Stimulated activated CD4-positive, alpha-beta T cell treated with anti-CD3 and anti-CD28 coated beads, Interleukin-15, amount 100 ng/mL, for 48 hours (primary cell): ENCODE measurements around the gene ITM2B.

Experiments used
- DNase-seq, 2 donors: peaks; one replicate each; pipeline ENCODE4 v3.0.0-alpha.2; 2020; ENCODE audit warnings: low read depth in 2 of 2

Gene ITM2B

DNA sequence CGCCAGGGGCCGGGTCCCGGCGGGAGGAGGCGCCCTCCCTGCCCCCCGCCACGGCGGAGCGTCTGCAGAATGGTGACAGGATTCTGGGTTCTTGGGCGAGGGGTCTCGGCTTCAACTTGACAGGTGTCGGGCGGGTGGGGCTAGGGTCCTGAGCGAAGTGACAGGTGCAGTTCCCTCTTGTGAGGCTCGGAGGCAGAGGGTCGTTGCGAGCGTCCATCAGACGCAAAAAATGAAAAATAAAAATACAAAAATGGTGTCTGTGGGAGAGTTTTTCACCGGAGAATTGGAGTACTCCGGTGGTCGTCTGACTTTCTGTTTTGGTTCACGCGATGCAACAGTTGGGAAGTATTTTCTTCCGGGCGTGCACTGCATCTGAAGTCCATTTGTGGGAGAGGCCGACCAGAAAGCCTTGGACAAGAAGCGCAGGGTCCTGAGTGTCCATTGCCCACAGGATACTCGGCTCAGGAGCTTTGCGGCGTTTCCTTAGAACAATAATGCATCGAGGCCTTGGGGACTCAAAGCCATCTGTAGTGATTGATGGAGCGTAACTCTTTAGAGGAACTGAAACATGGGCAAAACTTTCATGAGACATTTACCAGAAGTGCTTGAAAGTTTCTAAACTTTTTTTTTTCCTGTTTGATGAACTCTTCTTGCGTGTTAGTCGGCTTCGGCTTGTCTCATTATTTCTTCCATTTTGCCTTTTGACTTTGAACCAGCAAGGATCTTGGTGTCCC is 71.3 kb downstream of the ITM2B start:
- no peak for DNase-seq

DNA sequence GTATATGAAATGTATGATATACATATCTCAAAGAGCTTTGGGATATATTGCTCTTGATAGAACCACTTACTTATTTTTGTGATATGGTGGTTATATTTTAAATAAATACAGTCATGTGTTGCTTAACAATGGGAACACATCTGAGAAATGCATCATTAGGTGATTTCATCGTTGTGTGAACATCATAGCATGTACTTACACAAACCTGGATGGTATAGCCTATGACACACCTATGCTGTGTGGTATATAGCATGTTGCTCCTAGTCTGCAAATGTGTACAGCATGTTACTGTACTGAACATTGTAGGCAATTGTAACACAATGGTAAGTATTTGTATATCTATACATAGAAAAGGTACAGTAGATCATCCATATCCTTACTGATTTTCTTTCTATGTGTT is 78.2 kb downstream of the ITM2B start:
- no peak for DNase-seq

DNA sequence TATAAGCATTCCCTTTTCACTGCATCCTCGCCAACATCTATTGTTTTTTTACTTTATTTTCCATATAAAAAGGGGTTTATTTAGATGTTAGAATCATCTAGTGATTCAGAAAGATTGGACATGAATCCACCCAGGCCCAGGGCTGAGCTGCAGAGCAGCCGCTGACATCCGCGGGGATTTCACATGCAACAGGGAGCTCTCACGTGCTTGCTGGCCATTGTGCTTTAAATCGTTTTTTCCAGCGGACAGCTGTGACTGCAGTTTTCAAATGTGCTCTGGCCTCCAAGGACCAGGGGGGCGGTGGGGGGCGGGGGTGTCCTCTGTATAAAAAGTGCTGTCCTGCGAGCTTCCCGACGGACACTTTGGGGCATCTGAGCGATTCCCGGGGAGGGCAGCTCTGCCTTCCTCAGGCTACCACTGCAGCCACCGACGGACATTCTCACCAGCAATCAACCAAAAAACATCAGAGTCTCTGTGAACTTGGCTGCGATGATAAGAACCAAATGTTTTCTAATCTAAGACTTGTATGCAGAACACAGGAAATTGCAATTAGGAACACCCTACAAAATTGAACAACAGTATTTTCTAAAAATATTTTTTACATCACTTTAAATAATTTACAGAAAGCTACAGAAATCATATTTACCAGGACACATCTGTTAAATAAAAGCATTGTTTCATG is 83.1 kb downstream of the ITM2B start:
- no peak for DNase-seq

DNA sequence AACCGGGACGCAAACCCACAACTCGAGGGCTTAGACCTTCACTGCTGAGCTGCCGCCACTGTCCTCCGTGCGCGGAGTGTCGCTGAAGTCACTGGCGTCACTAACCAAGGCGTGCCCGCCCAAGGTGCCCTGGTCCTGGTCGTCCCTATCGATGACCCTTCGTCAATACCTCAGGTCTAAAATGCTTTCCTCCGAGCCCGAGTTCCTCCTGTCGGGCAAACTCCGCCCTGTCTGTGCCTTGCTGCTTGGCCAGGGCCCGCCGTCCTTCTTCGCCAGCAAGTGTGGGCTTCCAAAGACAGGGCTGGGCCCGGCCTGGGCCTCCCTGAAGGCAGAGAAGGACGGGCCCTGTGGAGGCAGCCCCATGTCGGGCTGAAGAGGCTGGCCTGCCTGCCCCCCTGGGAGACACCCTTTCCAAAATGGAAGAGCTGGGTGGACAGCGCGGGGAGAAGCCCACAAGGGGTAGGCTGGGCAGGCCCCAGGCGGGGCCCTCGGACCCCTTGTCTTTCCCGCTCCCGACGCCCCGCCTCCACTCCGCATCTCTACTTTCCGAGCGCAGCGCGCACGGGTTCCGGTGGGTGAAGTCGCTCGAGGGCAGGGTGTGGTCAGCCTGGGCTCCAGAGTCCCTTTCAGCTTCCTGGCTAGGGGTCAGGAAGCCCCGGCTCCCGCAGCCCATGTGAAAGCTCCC is 84.0 kb downstream of the ITM2B start:
- DNase-seq, result no peak

DNA sequence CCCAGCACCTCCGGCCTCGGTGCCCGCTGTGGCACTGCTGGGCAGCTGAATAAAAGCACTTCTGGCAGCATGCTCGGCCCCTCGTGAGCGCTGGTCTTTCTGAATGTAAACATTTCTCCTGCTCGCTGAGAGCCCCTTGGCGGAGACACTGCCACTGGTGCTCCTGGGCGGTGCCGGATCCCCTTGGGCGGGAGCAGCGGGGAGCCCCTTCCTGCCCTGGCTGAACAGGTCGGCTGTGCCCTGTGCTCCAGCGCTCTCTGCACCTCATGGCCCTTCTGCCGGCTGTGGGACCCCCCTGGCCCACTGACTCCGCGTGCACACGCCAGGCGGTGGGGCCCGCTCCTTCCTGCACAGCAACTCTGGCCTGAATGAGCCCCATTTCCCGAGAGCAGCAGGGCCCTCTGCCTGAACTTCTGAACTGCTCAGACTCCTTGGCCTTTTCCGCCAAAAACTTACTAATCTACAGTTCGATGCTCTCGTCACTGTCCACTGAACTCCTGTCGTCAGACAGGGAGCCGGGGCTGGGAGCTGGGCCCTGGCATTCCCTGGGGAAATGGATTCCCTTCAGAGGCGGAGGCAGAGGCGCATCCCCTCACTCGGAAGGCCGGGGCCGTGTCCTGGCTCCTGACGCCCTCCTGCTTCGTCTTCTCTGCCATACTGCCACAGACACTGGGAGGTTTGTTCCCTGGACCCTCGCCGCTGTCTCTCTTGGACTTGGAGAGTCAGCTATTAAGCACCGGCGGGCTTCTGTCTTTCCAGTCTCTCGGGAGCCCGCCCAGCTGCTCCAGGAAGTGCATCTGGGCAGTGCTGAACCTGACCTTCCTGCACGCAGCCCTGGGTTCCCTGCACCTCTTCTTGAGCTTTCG is 84.7 kb downstream of the ITM2B start:
- DNase-seq, result no peak

DNA sequence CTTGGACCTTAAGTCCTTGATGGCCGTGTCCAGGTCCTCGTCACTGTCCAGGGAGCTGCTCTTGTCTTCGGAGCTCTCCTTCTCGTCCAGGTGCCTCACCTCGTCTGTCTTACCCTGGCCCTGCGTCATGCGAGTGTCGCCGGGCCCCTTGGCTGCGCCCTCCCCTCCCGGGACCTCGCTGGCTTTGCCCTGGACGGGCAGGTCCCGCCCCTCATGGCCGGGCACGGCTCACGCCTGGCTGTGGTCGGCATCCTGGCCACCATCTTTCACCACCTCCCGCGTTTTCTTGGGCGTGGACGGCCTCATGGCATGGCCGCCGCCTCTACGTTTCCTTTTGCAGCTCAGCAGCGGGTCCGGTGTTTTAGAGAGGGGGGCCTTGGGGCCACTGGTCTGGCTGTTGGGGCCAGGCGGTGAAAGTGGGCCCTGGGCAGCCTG is 85.4 kb downstream of the ITM2B start:
- DNase-seq, result no peak

DNA sequence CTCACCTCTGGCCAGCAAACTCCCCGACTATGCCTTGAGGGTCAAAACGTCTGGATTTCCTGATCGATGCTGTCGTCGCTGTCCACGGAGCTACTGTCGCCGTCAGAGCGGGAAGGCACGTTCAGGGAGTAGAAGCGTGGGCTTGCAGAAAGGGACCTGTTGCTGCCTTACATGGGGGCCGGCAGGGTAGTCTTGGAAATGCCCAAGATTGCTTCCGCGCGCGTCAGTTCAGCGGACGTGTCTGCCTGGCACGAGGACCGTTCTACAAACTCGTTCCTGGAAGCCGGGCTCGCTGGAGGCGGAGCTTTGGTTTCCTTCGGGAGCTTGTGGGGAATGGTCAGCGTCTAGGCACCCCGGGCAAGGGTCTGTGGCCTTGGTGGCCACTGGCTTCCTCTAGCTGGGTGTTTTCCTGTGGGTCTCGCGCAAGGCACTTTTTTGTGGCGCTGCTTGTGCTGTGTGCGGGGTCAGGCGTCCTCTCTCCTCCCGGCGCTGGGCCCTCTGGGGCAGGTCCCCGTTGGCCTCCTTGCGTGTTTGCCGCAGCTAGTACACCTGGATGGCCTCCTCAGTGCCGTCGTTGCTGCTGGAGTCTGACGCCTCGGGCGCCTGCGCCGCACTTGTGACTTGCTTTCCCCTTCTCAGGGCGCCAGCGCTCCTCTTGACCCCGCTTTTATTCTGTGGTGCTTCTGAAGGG is 86.0 kb downstream of the ITM2B start:
- no peak for DNase-seq
